ENCODE measurements around the gene KLB. TPM values are rescaled to one million over a fixed set of nuclear protein-coding genes. Genes with fewer than 3 reads are reported as not detected.

Gene KLB
- total RNA-seq, 1 donor from 2014 or later, result not detected

GRCh38 chr4:39433878-39434492 lies 27.3 kb downstream of the KLB start:
- H3K4me3 Mint-ChIP-seq, result no peak overlapping the region
- H3K9me3 Mint-ChIP-seq, result no peaks in the 10 kb centered on the region
- no peak overlapping the region for H3K27ac Mint-ChIP-seq (ENCODE audit: unreplicated experiment)
- H3K4me1 Mint-ChIP-seq, result no peaks in the 10 kb centered on the region
- no peak for DNase-seq (ENCODE audit: low read depth, low spot score)
- TF ChIP-seq CTCF (conservative IDR thresholded peaks at IDR 0.05), result no peak
- H3K36me3 Mint-ChIP-seq (ENCODE audit: low read depth), result no peaks in the 10 kb centered on the region
- H3K27me3 Mint-ChIP-seq (ENCODE audit: low read depth), result peaks cover 26% of the 10 kb centered on the region

GRCh38 chr4:39435659-39436563 lies 29.2 kb downstream of the KLB start:
- H3K27me3 Mint-ChIP-seq (ENCODE audit: low read depth), result peaks cover 33% of the 10 kb centered on the region
- no peak overlapping the region for H3K4me3 Mint-ChIP-seq
- H3K9me3 Mint-ChIP-seq, result no peaks in the 10 kb centered on the region
- H3K4me1 Mint-ChIP-seq, result no peaks in the 10 kb centered on the region
- no peak overlapping the region for H3K27ac Mint-ChIP-seq (ENCODE audit: unreplicated experiment)
- DNase-seq (ENCODE audit: low read depth, low spot score), result no peak
- no peak for TF ChIP-seq CTCF (conservative IDR thresholded peaks at IDR 0.05)
- no peaks in the 10 kb centered on the region for H3K36me3 Mint-ChIP-seq (ENCODE audit: low read depth)

DNA sequence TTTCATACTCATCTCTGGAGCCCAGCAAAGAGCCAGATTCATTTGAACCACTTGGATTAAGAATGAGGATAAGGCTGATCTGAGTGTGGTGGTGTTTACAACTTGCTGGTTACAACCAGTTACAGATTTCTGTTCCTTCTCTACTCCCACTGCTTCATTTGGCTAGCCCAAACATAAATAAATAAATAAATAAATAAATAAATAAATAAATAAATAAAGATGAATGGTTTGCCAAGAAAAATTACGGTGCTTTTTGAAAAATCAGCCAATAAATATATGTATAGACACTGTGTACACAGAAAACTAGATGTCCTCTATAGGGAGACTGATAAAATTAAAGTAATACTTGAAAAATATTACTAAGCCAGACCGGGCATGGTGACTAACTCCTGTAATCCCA lies 34.9 kb downstream of the KLB start:
- no peak overlapping the region for H3K4me3 Mint-ChIP-seq

GRCh38 chr4:39442998-39443397 lies 36.3 kb downstream of the KLB start:
- Mint-ChIP-seq H3K9me3 (no peaks in the 10 kb centered on the region), H3K36me3 (ENCODE audit: low read depth) (no peaks in the 10 kb centered on the region), H3K27me3 (ENCODE audit: low read depth) (peaks cover 13% of the 10 kb centered on the region), H3K4me3 (no peak overlapping the region), H3K4me1 (no peaks in the 10 kb centered on the region), H3K27ac (ENCODE audit: unreplicated experiment) (no peak overlapping the region)
- TF ChIP-seq CTCF (conservative IDR thresholded peaks at IDR 0.05), result no peak
- no peak for DNase-seq (ENCODE audit: low read depth, low spot score)

More for the DNA sequence above, 34.9 kb downstream of the KLB start:
- Mint-ChIP-seq H3K36me3 (ENCODE audit: low read depth) (no peaks in the 10 kb centered on the region), H3K27me3 (ENCODE audit: low read depth) (peaks cover 26% of the 10 kb centered on the region), H3K27ac (ENCODE audit: unreplicated experiment) (no peak overlapping the region), H3K9me3 (no peaks in the 10 kb centered on the region), H3K4me1 (no peaks in the 10 kb centered on the region)
- DNase-seq (ENCODE audit: low read depth, low spot score), result no peak
- TF ChIP-seq CTCF (conservative IDR thresholded peaks at IDR 0.05), result no peak

GRCh38 chr4:39446483-39446841 lies 39.7 kb downstream of the KLB start:
- Mint-ChIP-seq H3K9me3 (no peaks in the 10 kb centered on the region), H3K27ac (ENCODE audit: unreplicated experiment) (no peak overlapping the region), H3K4me1 (no peaks in the 10 kb centered on the region), H3K4me3 (no peak overlapping the region), H3K36me3 (ENCODE audit: low read depth) (peaks cover 2% of the 10 kb centered on the region), H3K27me3 (ENCODE audit: low read depth) (no peaks in the 10 kb centered on the region)
- no peak for TF ChIP-seq CTCF (conservative IDR thresholded peaks at IDR 0.05)
- no peak for DNase-seq (ENCODE audit: low read depth, low spot score)
